Stimulated activated CD8-positive, alpha-beta memory T cell treated with anti-CD3 and anti-CD28 coated beads, Interleukin-15, amount 100 ng/mL, for 1 hour (primary cell): ENCODE results near the gene LSM5.
"Not testable (repeated sequence)": the region's sequence is repeated elsewhere in the genome, so short reads cannot be mapped to it uniquely, and the experiment has no call there.

Experiments
- DNase-seq: peaks from one replicate; pipeline ENCODE4 v3.0.0-alpha.2; 2020; ENCODE audit warnings: low read depth

LSM5 gene

DNA sequence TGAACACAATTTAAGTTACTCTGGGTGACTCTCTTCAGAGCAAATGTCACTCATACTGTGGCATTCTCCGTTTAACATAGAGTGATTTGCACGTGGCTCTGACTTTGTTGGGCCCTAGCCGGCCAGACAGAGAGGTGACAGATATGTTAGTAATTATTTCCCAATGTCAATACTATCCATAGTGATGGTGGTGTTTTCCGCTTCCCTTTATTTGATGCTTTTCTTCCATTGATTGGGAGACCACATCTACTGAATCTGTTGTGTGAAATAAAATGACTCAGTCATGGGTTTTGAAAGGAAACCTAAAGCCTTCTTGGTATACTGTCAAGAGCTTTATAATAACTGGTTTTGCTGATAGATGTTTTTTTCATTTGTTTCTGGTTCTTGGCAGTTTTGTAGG lies 12.5 kb upstream of the LSM5 start:
- no peak for DNase-seq

DNA sequence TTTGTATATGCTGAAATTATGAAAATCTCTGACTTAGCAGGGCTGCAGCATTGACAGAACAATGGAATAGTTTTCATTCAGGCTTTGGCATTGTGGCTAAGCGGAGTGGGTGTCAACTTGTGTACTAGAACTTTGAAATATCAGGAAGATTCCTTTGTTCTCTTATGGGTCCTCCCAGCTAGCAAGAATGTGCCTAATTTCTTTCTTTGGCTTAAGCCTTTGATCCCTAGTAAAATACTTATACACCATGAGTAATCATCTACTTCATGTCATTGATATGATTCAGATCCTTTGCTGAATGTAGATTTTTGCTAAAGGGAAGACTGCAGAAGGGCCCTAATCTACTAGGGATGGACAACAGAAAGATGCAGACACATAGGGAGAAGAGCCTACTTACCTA lies 11.3 kb upstream of the LSM5 start:
- no peak for DNase-seq

DNA sequence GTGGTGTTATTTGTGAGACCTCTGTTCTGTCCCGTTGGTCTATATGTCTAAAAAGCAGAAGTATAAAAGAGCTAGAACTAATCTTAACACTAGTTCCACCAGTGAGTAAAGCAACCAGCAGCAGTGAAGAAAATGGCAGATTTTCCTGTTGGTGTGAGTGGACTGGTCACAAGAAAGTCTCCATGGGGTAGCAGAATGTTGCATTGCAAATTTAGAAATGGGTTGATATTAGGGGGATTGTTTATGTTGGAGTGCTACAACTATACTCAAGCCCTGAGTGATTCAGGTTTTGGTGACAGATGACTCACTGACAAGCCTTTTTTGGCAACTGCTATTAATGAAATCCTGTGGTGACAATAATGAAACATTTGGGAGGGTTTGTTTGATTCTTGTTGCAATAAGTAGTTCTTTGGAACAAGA lies 10.8 kb upstream of the LSM5 start:
- no peak for DNase-seq

DNA sequence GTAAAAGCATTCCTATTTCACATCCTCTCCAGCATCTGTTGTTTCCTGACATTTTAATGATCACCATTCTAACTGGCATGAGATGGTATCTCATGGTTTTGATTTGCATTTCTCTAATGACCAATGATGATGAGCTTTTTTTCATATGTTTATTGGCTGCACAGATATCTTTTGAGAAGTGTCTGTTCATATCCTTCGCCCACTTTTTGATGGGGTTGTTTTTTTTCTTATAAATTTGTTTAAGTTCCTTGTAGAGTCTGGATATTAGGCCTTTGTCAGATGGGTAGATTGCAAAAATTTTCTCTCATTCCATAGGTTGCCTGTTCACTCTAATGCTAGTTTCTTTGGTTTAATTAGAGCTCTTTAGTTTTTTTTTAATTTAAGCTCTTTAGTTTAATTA lies 10.0 kb upstream of the LSM5 start:
- not testable (repeated sequence) for DNase-seq

DNA sequence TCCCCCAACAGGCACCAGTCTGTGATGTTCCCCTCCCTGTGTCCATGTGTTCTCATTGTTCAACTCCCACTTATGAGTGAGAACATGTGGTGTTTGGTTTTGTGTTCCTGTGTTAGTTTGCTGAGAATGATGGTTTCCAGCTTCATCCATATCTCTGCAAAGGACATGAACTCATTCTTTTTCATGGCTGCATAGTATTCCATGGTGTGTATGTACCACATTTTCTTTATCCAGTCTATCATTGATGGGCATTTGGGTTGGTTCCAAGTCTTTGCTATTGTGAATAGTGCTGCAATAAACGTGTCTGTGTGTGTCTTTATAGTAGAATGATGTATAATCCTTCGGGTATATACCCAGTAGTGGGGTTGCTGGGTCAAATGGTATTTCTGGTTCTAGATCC lies 9.6 kb upstream of the LSM5 start:
- DNase-seq: not testable (repeated sequence)

DNA sequence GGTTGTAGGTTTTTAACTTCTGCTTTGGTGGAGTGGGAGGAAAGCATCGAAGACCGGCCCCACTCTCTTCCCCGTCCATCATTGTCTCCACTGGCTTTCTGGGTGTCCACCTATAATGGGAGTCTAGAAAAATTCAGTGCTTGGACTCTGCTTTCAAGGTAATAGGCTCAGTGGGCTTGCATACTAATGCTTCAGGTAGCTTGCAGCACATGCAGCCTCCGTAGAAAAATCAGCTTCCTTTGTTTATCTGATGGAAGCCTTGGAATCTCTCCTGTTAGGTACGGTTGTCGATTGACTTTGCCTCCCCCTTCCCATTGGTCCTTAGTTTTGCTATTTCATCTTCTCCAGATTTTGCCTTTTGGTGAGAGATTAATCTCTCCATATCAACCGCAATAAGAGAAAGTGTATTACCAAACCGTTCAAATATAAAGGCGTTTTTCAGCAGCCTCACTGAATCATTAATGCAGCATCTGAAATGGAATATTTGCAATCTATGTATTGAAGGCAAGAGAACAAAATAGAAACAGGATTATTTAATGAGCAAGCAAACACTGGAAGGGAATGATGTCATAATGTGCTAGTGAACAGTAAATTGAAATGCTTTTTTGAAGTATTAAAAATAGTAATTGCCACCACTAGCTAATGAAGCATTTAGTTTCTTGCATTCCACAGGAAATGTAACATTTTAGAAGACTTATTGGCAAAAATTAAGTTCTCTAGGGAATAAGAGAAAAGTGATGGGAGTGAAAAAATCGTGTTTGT lies 6.1 kb upstream of the LSM5 start:
- no peak for DNase-seq

DNA sequence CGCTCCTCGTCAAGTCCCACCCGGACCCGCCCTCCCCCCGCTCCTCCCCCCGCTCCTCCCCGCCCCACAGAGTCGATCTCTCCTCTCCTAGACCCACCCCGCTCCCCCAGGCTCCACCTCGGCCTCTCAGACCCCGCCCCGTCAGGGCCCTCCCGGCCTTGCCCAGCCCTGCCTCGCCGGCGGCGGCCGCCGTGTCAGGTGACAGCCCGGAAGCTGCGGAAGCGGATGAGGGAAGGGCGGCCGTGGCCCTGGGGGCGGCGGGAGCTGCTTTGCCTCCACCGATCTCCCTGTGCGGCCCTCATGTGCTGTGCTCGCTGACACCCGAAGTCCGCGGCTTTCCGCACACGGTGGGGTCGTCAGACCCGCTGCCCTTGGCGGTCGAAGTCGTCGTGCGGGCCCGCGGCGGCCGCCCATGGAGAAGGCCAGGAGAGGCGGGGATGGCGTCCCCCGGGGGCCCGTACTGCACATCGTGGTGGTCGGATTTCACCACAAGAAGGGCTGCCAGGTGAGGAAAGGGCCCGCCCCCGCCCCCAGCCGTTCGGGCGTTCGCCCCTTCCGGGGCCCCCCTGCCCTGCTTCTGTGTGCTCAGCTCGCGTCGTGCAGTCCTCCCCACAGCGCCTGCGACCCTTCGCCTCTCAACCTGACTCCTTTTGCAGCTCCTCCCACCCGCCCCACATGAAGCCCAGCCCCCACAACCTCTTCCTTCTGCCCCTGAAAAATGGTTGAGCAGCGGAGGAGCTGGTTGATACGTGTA lies 5.3 kb upstream of the LSM5 start, which contains the start of gene AVL9:
Gene AVL9 (plus strand): TSS at position 192 of the 754 bp plus-strand sequence. CDS start 221 bp downstream, at position 413.
- peak; percentile 98 for DNase-seq

DNA sequence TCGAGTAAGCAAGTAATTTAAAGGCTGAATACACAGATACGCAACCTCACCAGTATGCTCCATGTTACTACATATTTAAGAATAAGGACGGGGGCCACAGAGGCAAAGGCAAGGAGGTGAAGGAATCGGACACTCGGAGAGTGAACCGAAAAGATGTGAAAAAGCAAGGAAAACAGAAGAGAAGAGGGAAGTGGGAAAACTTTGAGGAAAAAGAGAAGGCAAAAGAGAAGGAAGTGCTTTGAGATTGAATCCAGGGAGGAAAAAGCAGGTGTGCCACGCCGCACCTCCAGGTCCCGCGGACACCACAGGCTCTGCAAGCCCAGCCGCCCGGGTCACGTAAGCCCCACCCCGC lies 4.7 kb upstream of the LSM5 start:
- no peak for DNase-seq

DNA sequence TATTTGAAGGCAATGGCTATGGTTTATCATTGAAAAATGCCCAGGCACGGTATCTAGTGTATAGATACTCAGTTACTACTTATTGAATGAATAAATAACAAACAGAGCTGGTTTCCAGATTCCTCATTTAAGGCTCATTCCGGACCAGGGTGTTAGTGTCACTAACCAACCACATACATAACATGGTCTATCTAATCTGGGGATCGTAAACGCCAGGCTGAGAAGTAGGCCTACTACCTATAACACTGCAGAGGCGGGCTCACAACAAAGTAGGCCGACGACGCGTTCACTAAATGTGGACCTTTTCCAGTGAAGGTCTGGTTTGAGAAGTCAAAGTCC lies 423 bp downstream of the LSM5 start:
- DNase-seq: no peak

DNA sequence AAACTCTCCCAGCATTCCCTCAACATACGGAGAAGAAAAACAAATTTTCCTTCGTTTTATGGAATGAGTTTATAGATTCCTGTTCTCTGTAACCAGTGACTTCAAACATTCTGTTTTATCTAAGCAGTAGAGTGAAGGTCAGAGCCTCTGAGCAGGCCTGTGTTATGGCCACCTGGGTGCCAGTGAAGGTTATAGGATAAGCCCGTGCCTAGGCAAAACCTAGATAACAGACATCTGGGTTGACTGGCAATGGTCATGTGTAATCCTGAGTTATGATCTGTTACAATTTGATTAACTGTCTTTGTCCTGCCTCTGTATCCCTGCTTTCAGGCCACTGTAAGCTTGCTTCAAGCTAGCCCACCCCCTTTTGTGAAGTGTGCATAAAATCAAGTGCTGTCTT lies 8.3 kb downstream of the LSM5 start:
- no peak for DNase-seq

DNA sequence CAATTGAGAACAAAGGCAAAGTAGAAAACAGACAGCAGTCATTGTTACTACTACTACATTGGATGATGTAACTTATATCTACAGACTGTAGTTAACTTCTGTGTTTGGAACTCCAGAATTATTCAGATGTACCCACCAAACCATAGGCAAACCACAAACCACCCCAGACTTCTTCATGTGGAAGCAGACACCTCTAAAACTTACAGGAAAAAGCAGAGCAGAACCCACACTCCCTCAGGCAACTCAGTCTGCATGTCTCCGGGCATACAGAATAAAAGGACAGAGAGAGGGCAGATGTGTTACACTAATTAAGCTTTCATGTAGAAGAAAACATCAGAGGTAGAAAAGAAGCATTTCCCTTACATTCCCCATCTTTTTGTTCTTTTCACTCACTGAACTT lies 9.0 kb downstream of the LSM5 start:
- DNase-seq: no peak

DNA sequence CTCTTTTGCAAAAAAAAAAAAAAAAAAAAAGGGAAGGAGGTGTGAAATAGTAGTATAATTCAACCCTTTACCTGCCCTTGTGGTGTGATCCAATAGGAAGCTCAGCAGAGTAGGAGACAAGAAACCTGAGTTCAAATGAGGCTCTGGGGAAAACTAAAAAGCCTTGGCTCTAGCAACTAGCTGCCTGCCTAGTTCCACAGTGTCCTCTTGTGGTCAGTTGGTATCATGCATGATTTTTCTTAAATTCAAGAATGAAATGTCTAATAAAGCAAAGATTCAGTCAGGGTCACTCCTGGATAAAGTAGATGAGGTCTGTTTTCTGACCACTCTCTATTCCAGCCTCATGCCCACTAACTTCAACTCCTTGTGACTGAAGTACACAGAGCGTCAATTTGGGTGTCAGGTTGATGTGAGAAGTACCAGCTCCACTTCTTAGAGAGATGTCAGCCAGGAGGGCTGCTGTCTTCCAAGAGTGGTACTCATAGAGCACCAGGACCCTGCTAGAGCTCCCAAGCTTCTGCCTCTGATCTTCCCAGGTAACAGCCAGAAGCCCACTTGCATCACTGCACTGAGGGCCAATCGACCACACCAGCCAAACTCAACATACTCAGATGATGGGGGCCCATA lies 10.5 kb downstream of the LSM5 start:
- DNase-seq: no peak

DNA sequence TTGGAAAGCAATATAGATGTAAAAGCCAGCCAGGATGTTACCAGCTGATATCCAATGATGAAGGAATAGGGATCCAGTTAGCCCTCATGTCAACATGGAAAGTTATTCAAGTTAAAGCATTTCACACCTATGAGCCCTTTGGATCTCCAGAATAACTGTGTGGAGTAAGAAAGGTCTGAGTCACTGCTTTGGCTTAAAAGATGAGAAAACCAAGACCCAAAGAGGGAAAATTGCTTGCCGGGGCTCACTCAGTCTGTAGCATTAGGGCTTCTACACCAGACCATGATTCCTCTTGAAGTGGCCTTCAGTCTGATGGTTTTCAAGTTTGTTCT lies 12.6 kb downstream of the LSM5 start:
- no peak for DNase-seq

DNA sequence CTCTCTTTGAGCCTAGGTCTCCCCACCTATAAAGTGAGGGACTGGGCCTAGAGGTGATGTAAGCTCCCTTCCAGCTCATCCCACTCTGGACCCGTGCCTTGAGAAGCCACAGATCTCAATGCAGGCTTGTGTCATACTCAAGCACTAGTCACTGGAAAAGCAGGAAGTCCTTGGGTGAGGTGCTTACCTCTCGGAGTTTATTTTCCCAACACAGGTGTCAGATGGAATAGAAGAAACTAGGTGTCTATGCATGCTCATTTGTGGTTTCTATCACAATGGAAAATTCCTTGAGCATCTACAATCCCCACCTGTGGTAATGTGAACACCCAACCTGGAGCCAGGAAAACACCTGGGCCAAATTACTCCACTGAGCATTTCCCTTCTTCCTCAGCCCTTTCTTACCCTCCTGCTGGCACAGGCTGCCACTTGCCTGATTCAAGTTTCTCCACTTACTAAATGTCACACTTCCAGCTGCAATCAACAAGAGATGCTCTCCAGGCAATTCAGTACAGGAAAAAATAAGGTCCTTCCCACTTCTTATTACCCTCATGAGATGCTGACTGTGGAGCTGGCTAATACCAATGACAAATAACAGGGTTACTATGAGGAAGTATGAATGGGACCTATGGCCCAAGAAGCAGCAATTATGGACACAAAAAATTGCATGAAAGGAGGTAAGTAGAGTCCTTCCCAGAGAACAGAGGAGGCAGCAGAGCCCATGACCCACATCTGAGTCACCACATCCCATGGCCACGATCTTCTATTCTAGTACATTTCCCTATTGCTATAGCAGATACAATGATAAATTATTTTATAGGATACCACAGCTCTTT lies 13.1 kb downstream of the LSM5 start:
- DNase-seq: no peak

DNA sequence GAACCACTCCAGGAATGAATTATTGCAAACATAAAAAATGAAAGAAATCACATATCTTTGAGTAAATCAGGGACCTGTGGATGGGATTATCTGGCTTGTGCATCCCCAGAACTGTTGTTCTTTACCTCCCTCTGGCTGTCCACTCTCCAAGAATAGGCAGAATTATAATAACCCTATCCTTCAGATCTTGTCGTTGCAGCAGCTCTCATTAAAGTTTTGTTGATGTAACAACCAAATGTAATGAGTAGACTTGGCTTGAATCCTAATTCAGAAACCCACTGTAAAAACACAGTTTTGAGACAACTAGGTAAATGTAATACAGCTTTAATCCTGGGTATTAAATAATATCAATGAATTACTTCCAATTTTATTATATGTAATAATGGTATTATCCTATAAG lies 16.2 kb downstream of the LSM5 start:
- no peak for DNase-seq

DNA sequence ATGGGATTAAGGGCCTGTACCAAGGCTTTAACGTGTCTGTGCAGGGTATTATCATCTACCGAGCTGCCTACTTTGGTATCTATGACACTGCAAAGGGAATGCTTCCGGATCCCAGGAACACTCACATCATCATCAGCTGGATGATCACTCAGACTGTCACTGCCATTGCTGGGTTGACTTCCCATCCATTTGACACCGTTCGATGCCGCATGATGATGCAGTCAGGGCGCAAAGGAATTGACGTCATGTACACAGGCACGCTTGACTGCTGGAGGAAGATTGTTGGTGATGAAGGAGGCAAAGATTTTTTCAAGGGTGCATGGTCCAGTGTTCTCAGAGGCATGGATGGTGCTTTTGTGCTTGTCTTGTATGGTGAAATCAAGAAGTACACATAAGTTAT lies 18.2 kb downstream of the LSM5 start:
- no peak for DNase-seq

DNA sequence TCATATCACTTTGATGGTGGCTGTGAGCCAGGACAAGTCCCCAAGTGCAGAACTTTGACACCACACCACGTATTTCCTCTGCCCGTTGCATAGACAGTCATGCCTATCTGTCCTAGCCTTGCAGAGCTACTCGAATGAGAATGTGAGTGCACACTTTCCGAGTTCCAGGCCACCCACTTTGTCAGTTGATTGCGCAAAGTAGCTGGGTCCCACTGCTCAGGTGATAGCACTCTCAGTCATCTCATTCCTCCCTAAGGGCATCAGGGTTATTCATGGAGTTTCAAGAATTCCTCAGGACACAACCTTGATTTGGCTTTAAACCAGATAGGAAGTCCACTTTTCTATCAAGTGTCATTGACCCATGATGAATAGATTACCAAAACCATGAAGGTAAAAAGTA lies 19.3 kb downstream of the LSM5 start:
- DNase-seq: no peak

DNA sequence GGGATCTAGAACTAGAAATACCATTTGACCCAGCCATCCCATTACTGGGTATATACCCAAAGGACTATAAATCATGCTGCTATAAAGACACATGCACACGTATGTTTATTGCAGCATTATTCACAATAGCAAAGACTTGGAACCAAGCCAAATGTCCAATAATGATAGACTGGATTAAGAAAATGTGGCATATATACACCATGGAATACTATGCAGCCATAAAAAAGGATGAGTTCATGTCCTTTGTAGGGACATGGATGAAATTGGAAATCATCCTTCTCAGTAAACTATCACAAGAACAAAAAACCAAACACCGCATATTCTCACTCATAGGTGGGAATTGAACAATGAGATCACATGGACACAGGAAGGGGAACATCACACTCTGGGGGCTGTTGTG lies 20.2 kb downstream of the LSM5 start:
- not testable (repeated sequence) for DNase-seq

DNA sequence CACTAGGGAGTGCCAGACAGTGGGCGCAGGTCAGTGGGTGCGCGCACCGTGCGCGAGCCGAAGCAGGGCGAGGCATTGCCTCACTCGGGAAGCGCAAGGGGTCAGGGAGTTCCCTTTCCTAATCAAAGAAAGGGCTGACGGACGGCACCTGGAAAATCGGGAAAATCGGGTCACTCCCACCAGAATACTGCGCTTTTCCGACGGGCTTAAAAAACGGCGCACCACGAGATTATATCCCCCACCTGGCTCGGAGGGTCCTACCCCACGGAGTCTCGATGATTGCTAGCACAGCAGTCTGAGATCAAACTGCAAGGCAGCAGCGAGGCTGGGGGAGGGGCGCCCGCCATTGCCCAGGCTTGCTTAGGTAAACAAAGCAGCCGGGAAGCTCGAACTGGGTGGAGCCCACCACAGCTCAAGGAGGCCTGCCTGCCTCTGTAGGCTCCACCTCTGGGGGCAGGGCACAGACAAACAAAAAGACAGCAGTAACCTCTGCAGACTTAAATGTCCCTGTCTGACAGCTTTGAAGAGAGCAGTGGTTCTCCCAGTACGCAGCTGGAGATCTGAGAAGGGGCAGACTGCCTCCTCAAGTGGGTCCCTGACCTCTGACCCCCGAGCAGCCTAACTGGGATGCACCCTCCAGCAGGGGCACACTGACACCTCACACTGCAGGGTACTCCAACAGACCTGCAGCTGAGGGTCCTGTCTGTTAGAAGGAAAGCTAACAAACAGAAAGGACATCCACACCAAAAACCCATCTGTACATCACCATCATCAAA lies 25.4 kb downstream of the LSM5 start:
- not testable (repeated sequence) for DNase-seq

DNA sequence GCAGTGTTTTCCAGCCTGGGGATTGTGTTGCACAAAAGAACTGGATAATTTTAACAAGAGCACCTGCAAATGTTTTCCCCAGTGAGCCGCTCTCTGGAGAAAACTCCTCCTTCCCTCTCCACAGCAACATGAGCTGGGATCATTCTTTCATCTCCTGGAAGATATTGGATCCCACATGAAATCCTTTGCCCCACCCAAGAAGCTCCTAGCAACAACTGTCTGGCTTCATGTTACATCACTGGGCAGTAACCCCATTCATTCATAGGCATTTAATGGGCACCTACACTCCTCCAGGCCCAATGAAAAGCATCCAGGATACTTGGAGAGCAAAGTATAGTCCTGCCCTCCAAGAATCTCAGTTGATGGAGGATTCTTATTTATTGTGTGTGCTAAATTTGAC lies 27.2 kb downstream of the LSM5 start:
- DNase-seq: no peak

DNA sequence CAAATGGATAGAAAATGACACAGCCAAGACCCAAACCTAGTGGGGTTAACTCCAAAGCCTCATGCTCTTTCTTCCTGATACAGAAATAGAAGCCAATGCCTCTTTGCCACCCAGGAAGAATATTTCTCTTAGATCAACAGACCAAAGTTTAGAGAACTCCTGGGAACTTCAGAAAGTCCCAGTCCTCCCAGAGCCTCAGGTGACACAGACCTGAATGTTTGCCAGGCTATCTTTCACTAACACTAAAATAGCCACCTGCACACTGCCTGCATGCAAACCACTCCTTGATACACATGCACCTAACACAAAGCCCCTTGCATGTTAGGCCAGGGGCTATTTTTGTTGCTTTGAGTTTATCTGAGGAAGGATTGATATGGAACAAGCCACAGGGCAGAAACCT lies 27.7 kb downstream of the LSM5 start:
- DNase-seq: no peak

DNA sequence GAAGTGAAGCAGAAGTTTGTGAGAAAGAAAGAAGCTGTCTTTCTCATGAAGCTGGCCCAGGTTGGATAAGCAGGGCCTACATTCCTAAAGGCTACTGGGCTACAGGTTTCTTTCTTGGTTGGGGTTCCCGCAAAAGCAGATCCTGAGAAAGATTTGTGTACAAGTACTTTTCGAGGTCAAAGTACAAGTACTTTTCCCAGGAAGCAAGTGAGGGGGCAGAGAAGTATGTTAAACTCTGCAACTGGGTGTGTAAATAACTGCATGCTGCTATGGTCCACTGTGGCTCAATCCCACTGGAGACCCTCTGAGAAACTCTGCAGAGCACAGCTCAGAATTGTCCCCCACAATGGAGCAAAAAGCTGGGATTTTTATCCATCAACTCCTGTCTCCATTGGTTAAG lies 28.7 kb downstream of the LSM5 start:
- DNase-seq: no peak
